Measurements from ENCODE around the gene DLGAP1.
"Not testable (repeated sequence)": the region's sequence is repeated elsewhere in the genome, so short reads cannot be mapped to it uniquely, and the experiment has no call there.

DLGAP1 gene

DNA sequence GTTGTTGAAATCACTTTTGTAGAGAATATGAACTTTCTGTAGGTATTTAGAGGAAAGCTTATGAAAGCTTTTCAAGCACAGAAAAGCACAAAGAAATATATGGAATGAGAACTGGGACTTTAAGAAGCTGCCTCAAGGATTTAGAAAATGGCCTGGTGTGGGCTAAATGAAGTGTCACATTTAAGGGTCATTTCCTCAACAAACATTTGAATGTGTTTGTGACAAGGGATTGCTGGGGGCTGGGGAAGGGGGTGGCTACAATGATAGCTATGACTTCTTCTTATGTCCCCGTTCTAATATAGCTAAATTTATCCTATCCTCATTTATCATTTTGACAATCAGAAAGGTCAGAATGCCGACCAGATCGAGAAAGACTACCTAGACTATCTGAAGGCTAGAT, 69.2 kb downstream of the DLGAP1 start:
- no peak for DNase-seq (ENCODE audit: low read depth in 2 of 2)

- no peak for DNase-seq (ENCODE audit: low read depth in 2 of 2)
Observed at GRCh38 chr18:4384932-4385331, 70.2 kb downstream of the DLGAP1 start.

DNA sequence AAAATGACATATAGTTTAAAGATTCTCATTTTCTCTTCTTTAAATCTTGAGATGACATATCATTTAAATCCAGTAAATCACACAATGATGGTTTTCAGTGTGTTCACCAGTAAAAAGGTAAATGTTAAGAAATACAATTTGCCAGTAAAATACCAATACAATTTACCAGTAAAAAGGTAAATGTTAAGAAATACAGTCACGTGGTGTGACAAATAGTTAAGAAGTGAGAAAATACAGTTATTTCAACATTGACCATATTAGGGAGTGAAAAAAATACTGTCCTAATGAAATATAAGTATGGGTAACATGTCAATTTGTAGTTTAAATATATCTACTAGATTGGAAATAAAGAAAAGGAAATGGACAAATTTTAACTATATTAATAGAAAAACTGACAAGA, 80.5 kb downstream of the DLGAP1 start:
- no peak for DNase-seq (ENCODE audit: low read depth in 2 of 2)

DNA sequence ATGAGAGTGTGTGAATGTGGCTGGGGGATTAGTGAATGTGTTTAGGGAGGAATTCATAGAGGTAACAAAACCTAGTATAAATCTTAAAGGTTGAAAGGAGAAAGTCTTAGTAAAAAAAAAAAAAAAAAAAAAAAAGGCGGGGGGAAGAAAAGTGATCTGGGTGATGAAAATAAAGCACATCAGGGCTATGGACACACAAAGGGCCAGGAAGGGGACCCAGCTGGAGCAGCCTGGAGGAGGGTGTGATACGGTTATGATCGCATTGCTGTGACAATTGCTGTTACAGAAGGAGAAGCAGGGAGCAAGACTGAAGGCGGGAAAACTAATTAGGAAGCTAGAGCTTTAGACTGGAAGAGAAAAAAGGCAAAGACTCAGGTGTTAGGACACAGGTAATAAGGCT, 85.4 kb downstream of the DLGAP1 start:
- no peak for DNase-seq (ENCODE audit: low read depth in 2 of 2)

- no peak for DNase-seq (ENCODE audit: low read depth in 2 of 2)
Observed at GRCh38 chr18:4360221-4360715, 94.8 kb downstream of the DLGAP1 start.

GRCh38 chr18:4358618-4359017, 96.5 kb downstream of the DLGAP1 start:
- DNase-seq (ENCODE audit: low read depth in 2 of 2): no peak

DNA sequence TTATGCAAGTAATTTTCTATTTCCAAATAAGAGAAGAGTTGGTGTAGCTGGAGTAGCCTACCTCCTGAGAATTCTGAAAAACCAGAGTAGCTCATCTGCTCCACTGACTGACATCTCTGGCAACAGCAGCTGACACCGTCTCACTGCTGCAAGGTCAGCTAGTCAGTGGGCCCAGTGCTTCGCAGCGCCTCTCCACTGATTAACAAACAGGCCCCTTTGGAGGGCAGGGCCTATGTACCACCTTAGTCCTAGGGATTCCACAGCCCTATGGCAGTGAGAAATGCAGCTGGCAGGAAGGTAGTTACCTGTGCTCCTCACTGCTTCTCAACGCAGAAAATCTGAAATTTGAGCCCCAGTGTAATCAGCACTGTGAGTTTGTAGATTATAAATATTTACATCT, 97.5 kb downstream of the DLGAP1 start:
- no peak for DNase-seq (ENCODE audit: low read depth in 2 of 2)

DNA sequence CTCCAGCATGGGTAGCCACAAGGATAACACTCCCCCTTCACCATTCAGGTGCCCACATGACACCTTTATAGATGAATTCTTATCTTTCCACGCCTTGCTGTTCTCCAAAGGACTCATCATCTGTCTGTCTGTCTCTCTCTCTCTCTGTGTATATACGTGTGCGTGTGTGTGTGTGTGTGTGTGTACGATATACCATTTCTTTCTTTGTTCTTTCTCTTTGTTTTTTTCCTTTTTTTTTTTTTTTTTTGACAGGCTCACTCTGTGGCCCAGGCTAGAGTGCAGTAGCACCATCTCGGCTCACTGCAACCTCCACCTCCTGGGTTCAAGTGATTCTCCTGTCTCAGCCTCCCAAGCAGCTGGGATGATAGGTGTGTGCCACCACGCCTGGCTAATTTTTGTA, 98.2 kb downstream of the DLGAP1 start:
- no peak for DNase-seq (ENCODE audit: low read depth in 2 of 2)

- no peak for DNase-seq (ENCODE audit: low read depth in 2 of 2)
Observed at GRCh38 chr18:4353853-4354418, 101.2 kb downstream of the DLGAP1 start.

DNA sequence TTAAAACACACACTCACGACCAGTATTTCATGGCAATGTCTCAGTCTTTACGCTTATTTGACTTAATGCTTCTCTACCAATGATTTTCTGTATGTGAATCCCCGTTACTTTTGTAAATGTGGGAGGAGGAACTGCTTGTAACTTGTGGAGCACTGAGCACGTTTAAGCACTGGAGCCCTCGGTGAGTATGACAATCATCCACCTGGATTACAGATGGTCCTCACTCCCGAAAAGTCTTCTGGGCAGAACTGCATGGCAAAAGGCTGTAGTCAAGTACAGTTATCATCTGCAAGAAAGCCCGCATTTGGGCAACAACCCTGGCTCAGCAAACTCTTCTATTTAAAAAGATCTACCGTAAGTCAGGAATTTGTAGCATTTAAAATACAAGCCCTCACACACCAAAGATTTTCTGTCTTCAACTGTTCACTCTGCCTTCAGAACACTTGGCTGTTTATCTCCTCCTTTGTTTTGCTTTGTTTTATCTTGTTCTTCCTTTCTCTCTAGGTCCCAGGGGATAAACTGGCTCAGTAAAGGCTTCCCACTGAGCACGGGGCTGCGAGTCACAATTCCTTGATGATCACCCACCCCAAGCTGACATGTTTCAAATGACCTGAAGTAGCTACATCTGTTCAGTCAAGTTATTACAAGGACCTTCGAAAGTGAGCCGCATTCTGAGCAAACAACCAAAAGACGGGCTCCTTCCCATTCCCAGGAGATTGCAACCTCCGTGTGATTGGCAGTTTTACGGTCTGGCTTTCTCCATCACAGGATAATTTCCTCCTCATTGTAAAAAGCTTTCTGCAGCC, 102.2 kb downstream of the DLGAP1 start:
- DNase-seq (ENCODE audit: low read depth in 2 of 2): no peak

DNA sequence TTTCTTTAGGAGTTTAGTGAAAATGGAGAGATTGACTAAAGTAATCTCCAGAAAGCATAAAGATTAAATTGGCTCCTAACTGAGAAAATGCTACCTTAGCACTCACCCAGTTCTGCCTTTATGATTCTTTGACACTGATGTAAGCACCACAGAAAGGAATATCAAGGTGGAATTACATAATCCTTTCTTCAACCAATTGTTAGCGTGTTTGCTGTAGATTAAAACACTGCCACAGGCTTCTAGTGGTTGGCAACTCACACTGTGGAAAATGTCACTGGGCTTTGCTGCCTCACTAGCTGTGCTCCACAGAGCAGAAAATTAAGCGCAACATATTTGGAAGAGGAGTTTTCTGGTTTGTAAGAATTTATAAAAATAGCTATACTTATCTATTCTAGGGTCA, 104.1 kb downstream of the DLGAP1 start:
- no peak for DNase-seq (ENCODE audit: low read depth in 2 of 2)

- DNase-seq (ENCODE audit: low read depth in 2 of 2): no peak
Observed at GRCh38 chr18:4335386-4335785, 119.7 kb downstream of the DLGAP1 start.

DNA sequence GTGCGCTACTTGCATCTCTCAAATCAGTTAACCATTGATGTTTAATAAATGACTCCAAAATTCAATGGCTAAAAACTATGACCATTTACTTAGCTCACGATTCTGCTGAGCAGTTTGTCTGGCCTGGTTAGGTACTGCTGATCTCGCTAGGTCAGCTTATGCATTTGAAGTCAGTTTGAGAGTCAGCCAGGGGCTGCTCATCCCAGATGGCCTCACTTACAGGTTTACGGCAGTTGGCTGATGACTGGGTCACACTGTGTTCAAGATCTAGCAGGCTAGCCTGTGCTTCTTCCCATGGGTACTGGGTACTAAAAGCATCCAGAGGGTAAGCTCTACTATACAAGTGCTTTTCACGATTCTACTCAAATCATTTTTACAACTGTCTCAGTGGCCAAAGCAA, 122.1 kb downstream of the DLGAP1 start:
- DNase-seq (ENCODE audit: low read depth in 2 of 2): no peak

DNA sequence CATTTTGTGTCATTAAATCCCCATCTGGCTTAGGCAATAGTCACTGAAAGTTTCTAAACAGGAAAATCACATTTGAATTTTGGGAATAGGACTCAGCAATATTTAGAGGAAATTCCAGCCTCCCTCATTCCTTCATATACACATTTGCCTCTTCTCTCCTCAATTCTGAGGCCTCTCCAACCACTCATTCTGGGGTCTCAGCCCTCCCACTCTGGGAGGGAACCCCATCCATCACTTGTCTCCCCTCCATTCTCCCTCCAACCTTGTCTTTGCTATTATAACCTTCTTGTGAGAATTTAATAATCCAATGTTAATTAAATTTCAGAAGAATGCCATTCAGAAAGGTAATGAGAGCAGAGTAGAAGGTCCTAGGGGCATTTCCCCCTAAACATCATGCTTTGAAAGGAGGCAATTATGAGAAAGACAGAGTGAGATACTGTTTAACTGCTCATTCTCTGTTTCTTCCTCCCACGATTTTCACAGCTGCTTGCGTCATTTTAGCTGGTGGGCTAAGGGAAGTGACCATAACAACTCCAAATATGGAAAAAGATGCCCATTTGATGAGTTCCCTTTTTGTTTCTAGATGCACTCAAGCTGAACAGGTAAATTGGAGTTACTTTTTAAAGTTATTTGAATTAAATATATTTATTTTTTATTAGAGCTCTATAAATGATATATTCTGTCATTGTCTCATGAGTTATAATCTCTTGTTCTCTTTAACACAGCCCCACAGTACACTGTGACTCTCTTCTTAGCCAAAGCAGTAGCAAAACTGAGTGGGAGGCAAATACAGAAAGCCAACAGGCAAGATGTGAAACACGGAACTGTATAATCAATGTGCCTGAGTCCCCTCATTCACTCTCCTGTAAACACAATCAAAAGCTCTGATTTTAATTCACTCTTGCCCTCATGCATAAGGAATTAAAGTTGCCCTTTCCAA, 135.1 kb downstream of the DLGAP1 start:
- DNase-seq (ENCODE audit: low read depth in 2 of 2): no peak

GRCh38 chr18:4318311-4318710, 136.8 kb downstream of the DLGAP1 start:
- no peak for DNase-seq (ENCODE audit: low read depth in 2 of 2)

DNA sequence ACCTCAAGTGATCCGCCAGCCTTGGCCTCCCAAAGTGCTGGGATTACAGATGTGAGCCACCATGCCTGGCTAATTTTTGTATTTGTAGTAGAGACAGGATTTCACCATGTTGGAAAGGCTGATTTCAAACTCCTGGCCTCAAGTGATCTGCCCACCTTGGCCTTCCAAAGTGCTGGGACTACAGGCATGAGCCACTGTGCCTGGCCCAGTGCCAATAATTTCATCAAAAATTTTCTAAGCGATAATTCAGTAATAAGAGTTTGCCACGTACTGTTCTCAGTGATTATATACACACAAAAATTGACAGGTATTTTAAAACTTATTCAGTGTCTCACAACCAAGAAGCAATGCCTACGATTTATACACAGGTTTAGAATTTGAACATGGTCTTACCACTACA, 143.2 kb downstream of the DLGAP1 start:
- not testable (repeated sequence) for DNase-seq (ENCODE audit: low read depth in 2 of 2)

GRCh38 chr18:4311136-4311535, 144.0 kb downstream of the DLGAP1 start:
- DNase-seq (ENCODE audit: low read depth in 2 of 2): no peak

DNA sequence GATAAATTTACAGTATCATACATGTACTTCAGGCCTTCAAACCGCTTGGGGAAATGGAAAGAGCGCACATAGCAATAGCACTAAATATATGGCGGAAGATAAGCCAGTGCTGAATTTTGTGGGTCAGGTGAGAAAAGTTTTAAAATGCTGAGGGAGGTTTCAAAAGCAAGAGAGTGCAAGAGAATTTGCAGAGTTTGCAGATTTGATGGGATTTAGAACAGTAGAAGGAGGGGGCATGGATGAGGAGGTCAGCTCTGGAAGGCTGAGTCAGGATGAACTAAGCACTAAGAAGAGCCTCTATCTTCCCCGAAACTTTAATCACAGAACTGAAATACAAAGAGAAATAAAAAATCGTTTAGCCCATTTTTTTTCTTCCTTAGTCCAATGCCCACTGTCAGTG, 145.9 kb downstream of the DLGAP1 start:
- no peak for DNase-seq (ENCODE audit: low read depth in 2 of 2)

DNA sequence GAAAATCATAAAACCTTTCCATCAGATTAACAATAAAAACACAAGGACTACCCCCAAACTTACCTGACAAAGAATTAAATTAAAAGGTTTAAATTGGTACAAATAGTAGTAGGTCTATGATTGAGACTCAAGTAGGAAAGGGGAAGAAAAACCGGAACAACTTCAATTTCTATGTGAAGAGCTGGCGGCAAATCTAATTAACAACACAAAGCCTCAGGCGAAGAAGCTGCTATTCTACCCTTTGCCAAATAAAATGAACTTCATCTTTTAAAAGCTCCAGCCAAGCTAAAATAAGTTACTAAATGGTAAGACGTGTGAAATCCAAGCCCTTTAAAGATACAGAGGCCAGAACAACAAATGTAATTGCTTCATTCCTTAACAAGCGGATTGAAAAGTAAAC, 146.5 kb downstream of the DLGAP1 start:
- no peak for DNase-seq (ENCODE audit: low read depth in 2 of 2)

- no peak for DNase-seq (ENCODE audit: low read depth in 2 of 2)
Observed at GRCh38 chr18:4299395-4299794, 155.7 kb downstream of the DLGAP1 start.

GRCh38 chr18:4293337-4293736, 161.8 kb downstream of the DLGAP1 start:
- DNase-seq (ENCODE audit: low read depth in 2 of 2): no peak

GRCh38 chr18:4292696-4293095, 162.4 kb downstream of the DLGAP1 start:
- DNase-seq (ENCODE audit: low read depth in 2 of 2): no peak

Measured in stimulated activated CD4-positive, alpha-beta T cell treated with anti-CD3 and anti-CD28 coated beads, Interleukin-12 subunit alpha, Interleukin-12 subunit beta, amount 100 ng/mL, for 24 hours (primary cell).